ENCODE results near the gene GCDH. TPM values are rescaled to one million over a fixed set of nuclear protein-coding genes. Genes with fewer than 3 reads are reported as not detected.

The GCDH gene
- polyA plus RNA-seq, 1 donor (not counting 4 experiments of a cell fraction or from before 2014, with no cell fraction given), result 11.5 TPM

- FAIRE-seq, result peak; percentile 63
These were observed 54.6 kb downstream of the GCDH start, which contains the start of gene RAD23A for GRCh38 chr19:12945479-12946091. Gene RAD23A, plus strand, starts transcription at chr19:12945862. Its CDS starts 87 bp downstream, at chr19:12945949.

GRCh38 chr19:12946092-12946721 lies 55.2 kb downstream of the GCDH start:
- no peak for FAIRE-seq
- dilution Hi-C loops (cut with MboI; ENCODE audit: extremely low pct_ligation_motif_present, low sequenced_read_pairs), result no loop called here
- no peak for TF ChIP-seq CTCF (optimal IDR thresholded peaks at IDR 0.05 in 1 of 3, IDR thresholded peaks at IDR 0.05 in 1 of 3, conservative IDR thresholded peaks at IDR 0.05 in 1 of 3; ENCODE audit: extremely low read depth in 1 of 3, insufficient read depth in 2 of 3, low read length in 3 of 3)
- TF ChIP-seq EZH2 (IDR thresholded peaks at IDR 0.05; ENCODE audit: low read length), result no peak

More at GRCh38 chr19:12945479-12946091, 54.6 kb downstream of the GCDH start, which contains the start of gene RAD23A:
- Histone ChIP-seq H3K27me3 (ENCODE audit: control insufficient read depth, extremely low read depth, insufficient read depth, low read length) (no peaks in the 10 kb centered on the region), H3K4me1 (ENCODE audit: control insufficient read depth, extremely low read depth, insufficient read depth, low read length) (peaks cover 21% of the 10 kb centered on the region), H3K4me3 (ENCODE audit: control insufficient read depth in 2 of 3, extremely low read depth in 1 of 3, insufficient read depth in 2 of 3, low read depth in 1 of 3, low read length in 3 of 3) (peak within 1 kb of the TSS; percentile 65 to 99 (median 74)), H3K4me2 (ENCODE audit: control insufficient read depth, extremely low read depth, insufficient read depth, low read depth, low read length) (peak within 1 kb of the TSS; percentile 99), H3K36me3 (ENCODE audit: control insufficient read depth in 2 of 2, extremely low read depth in 1 of 2, insufficient read depth in 2 of 2, low read length in 2 of 2) (peaks cover 42 to 50% of the 10 kb centered on the region in 2 experiments), H3K27ac (ENCODE audit: control insufficient read depth, insufficient read depth, low read length) (peak within 1 kb of the TSS; percentile 96), H3K79me2 (ENCODE audit: control insufficient read depth, insufficient read depth, low read length) (peaks cover 55% of the 10 kb centered on the region), H3K9ac (ENCODE audit: control insufficient read depth, extremely low read depth, insufficient read depth, low read length) (peak within 1 kb of the TSS; percentile 97), H3K9me3 (ENCODE audit: control insufficient read depth, low read depth, low read length) (no peaks in the 10 kb centered on the region), H2AFZ (ENCODE audit: control insufficient read depth, low read length) (no peak within 1 kb of the TSS), H3K9me1 (ENCODE audit: control insufficient read depth, extremely low read depth, insufficient read depth, low read length) (no peaks in the 10 kb centered on the region), H4K20me1 (ENCODE audit: control insufficient read depth, extremely low read depth, insufficient read depth, low read length) (peaks cover 9% of the 10 kb centered on the region)
- dilution Hi-C loops (cut with MboI; ENCODE audit: extremely low pct_ligation_motif_present, low sequenced_read_pairs), result no loop called here
- DNase-seq (ENCODE audit: low read depth, low spot score), result no peak
- TF ChIP-seq EZH2 (IDR thresholded peaks at IDR 0.05; ENCODE audit: low read length) (no peak), CTCF (optimal IDR thresholded peaks at IDR 0.05 in 1 of 3, IDR thresholded peaks at IDR 0.05 in 1 of 3, conservative IDR thresholded peaks at IDR 0.05 in 1 of 3; ENCODE audit: extremely low read depth in 1 of 3, insufficient read depth in 2 of 3, low read length in 3 of 3) (no peak)

More at GRCh38 chr19:12946092-12946721, 55.2 kb downstream of the GCDH start:
- Histone ChIP-seq H3K27ac (ENCODE audit: control insufficient read depth, insufficient read depth, low read length) (peak overlapping the region; percentile 96), H2AFZ (ENCODE audit: control insufficient read depth, low read length) (no peak overlapping the region), H3K79me2 (ENCODE audit: control insufficient read depth, insufficient read depth, low read length) (peaks cover 49% of the 10 kb centered on the region), H3K4me2 (ENCODE audit: control insufficient read depth, extremely low read depth, insufficient read depth, low read depth, low read length) (peak overlapping the region; percentile 99), H3K4me1 (ENCODE audit: control insufficient read depth, extremely low read depth, insufficient read depth, low read length) (peaks cover 16% of the 10 kb centered on the region), H3K9me1 (ENCODE audit: control insufficient read depth, extremely low read depth, insufficient read depth, low read length) (no peaks in the 10 kb centered on the region), H4K20me1 (ENCODE audit: control insufficient read depth, extremely low read depth, insufficient read depth, low read length) (peaks cover 4% of the 10 kb centered on the region), H3K9ac (ENCODE audit: control insufficient read depth, extremely low read depth, insufficient read depth, low read length) (peak overlapping the region; percentile 97), H3K36me3 (ENCODE audit: control insufficient read depth in 2 of 2, extremely low read depth in 1 of 2, insufficient read depth in 2 of 2, low read length in 2 of 2) (peaks cover 40 to 49% of the 10 kb centered on the region in 2 experiments), H3K9me3 (ENCODE audit: control insufficient read depth, low read depth, low read length) (no peaks in the 10 kb centered on the region), H3K27me3 (ENCODE audit: control insufficient read depth, extremely low read depth, insufficient read depth, low read length) (no peaks in the 10 kb centered on the region), H3K4me3 (ENCODE audit: control insufficient read depth in 2 of 3, extremely low read depth in 1 of 3, insufficient read depth in 2 of 3, low read depth in 1 of 3, low read length in 3 of 3) (peak overlapping the region; percentile 65 to 99 (median 74))
- DNase-seq (ENCODE audit: low read depth, low spot score), result no peak
